C1 segment of cervical spinal cord (tissue), 14 donors: ENCODE data around the gene NEU2.
"Not testable (repeated sequence)": the region's sequence is repeated elsewhere in the genome, so short reads cannot be mapped to it uniquely, and the experiment has no call there.

ENCODE experiments used
- DNase-seq, 14 donors: peaks; one replicate each; lab custom pipeline; 2025; lab: John Stamatoyannopoulos, UW

Gene NEU2

DNA sequence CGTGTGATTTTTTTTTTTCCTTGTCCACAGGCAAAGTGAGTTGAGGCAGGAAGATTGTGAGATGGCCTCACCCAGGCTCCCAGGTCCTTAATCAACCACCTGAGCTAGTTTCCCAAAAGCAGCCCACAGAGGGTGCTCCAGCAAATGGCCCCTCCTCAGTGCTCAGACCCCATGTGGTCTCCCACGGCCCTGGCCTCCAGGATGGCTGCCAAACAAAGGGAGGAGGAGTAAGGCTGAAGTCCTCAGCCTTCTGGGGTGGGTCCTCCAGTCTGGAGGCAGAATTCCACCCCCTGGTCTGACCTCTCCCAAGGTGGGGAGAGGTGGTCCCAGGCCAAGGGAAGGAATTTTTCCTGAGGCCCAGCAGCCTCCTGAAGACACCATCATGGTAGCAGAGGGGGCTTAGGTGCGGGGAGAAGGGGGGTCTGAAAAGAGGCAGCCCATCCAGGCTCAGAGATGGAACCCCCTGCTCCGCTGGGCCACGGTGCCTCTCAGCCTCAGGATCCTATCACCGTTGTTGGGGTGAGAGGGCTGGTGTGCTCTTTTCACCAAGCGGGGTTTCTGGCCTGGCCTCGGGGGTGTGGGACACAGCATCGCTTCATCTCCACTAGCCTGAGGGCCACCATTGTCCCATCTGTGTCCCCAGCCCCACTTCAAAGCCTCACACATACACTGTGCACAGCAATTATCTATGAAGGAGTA is 21.8 kb upstream of the NEU2 start:
- no peak for DNase-seq

DNA sequence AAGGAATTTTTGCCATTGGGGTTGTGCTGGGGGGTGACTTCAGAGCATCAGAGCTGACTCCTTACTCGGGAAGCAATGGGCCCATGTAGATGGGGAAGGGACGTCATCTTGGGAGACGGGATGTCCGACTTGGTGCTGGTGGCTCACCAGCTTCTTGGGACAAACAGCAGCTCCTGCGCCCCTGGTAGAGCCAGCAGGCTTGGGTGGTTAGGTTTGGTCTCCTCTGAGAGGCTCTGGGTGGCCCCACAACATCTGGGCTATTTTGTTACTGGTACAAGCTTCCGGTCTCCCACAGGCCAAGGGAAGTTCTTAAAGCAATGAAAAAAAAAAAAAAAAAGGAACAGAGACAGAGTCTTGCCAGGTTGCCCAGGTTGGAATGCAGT is 21.2 kb upstream of the NEU2 start:
- DNase-seq = no peak

DNA sequence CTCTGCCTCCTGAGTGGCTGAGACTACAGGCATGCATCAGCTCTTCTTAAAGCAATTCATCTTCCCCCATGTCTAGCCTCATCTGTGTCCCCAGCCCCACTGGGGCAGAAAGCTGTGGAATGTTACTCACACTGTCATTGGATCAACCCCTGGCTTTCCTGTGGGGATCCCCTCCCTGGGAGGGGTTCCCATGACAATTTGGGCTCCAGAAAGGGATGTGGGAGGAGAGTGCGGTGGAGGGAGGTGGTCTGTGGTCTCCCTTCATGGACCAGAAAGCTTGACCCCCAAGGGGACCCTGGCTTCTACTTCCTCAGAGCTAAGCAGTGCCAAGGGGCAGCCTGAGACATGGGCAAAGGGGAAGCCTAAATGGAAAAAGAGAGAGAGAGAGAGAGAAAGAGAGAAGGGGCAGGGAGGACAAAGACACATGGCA is 20.8 kb upstream of the NEU2 start:
- no peak for DNase-seq

DNA sequence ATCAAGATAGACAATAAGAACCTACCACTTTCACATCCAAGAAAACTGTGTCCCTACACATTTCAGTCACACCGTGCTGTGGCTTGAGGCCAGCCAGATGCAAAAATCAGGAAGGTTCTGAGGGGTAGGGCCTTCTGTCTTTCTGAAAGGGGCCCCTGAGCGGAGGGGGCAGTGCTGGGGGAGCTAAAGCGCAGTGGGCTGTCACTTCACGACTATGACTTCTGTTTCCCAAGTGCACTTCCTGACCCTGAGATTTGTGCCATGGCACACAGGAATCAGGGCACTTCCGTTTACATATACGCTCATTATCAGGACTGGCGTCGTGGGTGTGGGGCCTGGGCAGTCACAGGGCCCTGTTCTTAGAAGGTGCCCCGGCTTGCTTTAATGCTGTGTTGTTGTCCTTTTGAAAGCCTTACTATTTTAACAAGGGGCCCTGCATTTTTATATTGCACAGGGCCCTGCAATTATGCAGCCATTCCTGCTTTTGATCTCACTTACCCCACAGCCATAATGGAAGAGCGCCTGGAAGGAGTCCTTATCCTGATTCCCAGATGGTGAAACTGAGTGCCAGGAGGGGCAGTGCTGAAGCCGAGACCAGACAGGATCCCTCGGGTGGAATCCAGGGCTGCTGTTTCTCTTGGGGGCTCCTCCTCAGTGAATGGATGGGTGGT is 20.0 kb upstream of the NEU2 start:
- no peak for DNase-seq

DNA sequence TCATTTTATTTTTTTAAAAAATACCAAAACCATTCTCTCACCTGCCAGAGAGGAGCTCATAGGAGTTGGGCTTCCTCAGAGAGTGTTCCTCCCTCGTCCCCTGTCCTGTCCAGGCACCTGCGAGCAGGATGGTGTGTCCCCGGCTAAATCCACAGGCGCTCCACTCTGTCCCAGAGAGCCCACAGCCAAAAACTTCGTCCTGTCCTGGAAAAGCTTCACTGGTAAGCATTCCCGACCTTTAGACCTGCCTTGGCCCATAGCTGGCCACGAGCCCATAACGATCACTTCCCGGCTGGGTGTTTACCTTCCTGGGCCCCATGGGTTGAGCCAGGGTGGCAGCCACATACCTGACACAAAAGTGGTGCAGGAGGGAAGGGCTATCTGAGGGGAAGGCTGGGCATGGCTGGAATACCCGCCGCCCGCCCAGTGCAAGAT is 19.4 kb upstream of the NEU2 start, which contains the start of gene NGEF:
Gene NGEF (minus strand): TSS at position 230 of the 435 bp plus-strand sequence. CDS start 38,366 bp downstream, outside the sequence.
- no peak for DNase-seq

DNA sequence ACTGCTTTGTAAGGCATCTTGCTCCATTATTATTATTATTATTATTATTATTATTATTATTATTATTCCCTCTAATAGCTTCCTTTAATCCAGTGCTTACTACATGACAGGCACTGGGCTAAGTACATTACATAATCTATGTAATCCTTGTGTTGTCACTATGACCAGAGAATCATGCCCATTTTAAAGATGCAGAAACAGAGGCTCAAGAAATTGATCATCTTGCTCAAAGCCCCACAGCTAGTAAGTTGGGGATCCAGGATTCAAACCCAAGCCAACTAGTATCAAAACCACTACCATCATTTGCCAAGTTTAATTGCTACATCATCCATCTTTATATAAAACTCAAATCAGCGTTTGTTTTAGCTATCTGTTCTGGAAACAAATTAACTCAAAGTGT is 18.8 kb upstream of the NEU2 start:
- no peak for DNase-seq

DNA sequence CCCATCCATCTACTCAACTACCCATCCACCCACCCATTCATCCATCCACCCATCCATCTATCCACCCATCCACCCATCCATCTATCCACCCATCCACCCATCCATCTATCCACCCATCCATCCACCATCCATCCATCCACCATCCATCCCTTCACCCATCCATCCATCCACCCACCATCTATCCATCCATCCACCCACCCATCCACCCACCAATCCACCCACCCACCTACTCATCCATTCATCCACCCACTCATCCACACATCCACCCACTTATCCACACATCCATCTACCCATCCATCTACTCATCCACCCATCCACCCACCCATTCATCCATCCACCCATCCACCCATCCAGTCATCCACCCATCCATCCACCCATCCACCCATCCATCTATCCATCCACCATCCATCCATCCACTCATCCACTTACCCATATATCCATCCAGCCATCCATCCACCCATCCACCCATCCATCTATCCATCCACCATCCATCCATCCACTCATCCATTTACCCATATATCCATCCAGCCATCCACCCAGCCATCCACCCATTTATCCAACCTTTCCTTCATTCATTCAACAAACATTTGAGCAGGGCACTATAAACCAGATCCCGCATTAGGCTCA is 17.3 kb upstream of the NEU2 start:
- no peak for DNase-seq

DNA sequence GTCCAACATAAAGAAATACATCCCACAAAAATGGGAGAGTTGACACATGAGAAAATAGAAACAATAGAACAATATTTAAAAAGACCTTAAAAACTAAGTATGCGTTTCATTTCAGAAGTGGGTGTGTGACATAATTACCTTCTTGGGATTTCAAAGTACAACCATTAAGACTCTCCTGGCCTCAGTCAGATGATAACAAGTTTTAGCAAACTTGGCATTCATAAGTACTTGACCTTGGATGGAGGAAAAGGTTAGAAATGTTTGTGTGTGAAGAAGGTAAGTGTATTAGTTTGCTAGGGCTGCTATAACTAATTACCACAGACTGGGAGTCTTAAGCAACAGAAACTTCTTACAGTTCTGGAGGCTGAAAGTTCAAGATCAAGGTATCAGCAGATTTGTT is 14.5 kb upstream of the NEU2 start:
- DNase-seq = no peak

DNA sequence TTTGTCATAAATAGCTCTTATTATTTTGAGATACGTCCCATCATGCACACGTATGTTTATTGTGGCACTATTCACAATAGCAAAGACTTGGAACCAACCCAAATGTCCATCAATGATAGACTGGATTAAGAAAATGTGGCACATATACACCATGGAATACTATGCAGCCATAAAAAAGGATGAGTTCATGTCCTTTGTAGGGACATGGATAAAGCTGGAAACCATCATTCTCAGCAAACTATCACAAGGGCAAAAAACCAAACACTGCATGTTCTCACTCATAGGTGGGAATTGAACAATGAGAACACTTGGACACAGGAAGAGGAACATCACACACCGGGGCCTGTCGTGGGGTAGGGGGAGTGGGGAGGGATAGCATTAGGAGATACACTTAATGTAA is 12.9 kb upstream of the NEU2 start:
- DNase-seq = not testable (repeated sequence)

DNA sequence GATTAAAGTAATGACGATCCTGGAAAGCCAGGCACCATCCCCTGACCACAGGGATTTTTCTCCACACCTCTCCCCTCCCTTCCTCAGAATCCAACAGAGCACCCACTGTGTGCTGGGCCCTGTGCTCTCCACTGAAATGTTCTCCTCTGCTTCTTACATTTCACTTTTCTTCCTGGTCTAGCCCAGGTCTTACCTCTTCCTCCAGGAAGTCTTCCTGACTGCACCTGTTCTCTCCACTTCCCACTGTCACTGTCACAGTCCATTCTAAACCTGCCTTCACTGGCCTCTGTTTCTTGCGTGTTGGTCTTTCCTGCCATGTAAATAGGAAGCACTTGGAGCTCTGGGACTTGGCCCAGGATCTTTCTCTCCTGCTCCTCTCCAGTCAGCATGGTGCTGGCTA is 12.0 kb upstream of the NEU2 start:
- DNase-seq = no peak

DNA sequence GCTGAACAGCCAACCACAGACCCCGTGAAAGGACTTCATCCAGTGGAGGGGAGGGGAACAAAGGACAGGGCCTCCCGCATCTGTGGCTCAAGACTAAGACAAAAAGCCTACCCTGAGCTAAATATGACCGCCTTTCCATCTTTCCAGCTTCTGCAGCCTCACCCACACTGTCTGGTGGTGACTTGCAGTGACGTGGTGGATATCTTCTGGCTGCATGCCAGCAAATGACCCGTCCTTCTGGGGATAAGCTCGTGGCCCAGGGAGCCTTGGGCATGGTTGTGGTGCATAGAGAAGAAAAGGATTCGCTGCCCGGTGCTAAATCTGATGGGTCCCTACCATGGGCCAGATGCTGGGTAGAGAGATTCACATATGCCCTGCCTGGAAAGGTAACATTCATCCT is 10.7 kb upstream of the NEU2 start:
- DNase-seq = no peak

DNA sequence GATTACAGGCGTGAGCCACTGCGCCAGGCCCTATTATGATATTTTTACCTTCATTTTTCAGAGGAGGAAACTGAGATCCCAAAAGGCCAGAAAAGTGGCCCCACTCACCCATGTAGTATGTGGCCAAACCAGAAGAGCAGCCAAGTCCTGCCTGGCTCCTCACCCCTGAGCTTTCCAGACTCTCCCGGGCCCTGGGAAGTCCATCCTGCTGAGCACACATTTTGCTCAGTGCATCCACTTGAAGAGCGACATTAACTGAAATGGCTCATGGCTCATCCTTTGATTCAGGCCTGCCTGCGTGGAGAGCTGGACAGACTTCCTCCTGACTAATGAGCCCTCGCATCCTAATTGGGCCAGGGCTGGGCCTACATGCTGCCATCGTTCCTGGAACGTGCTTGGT is 9.9 kb upstream of the NEU2 start:
- DNase-seq = no peak

DNA sequence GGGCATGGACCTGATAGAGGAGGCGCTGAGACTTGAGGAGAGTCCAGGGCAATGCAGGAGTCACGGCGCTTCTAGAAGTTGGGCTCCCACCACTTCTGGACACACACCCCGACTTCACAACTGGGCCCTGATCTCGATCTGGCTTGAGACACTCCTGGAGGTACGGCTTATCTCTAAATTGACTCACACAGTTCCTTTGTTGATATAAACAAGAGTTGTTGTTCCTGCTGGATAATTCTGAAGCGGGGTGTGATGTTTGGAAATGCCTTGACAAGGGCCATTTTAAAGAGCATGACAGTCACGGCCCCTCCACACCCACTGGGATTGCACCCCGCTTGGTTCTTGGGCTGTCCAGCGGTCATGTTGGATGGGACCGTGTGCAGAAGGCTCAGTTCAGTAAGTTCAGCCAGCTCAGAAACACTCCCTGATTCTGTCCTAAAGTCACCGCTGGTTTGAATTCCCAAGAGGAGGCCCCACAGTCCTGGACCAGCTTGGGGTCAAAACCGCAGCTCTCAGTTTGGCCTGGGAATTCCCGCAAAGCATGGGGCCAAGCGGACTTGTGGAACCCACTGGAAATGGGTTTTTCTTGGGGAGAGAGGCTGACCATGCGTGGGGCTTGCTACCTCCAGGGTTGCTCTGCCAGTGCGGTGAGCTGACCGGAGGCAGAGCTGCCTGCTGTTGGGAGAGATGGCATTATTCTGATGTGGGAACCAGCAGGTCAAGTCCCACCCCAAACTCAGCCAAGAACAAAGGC is 9.3 kb upstream of the NEU2 start:
- no peak for DNase-seq

DNA sequence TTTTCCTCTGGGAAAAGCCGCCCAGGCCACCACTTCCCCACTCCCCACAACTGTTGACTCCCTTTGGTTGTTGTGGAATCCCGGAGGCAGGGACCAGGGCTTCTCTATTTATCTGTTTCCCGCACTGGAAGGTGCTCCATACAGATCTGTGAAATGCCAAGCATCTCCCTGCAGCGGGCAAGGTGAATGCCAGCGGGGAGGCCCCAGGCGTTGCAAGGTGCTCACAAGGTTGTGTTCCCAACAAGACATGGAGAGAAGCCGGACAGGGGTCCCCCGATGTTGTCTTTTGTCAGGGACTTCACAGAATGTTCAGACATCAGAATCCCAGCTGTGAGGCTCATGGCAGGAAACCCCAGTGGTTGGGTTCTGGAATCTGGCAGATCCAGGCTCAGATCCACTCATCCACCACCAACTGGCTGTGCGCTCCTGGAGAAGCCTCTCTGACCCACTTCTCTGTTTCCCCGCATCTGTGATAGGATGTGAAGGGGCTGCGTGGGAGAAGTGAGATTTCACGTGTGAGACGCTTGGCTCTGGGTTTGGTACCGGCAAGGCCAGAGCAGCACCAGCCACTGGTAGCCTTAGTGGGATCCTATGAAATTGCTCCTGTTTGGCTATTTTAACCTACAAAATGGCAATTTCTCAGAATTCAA is 8.6 kb upstream of the NEU2 start:
- no peak for DNase-seq

DNA sequence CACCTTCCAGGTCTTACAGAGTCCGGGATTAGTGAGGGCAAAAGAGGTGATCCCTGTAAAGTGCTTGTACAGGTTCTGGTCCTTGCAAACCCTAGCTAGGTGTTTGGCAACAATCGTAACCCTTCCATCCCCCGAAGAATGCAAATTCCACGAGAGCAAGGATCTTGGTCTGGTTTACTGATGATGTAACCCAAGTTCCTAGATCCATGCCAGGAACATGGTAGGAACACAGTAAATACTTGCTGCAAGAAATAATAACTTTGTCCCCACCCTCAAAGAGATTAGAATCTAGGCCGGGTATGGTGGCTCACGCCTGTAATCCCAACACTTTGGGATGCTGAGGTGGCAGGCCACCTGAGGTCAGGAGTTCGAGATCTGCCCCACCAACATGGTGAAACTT is 6.8 kb upstream of the NEU2 start:
- DNase-seq = no peak

DNA sequence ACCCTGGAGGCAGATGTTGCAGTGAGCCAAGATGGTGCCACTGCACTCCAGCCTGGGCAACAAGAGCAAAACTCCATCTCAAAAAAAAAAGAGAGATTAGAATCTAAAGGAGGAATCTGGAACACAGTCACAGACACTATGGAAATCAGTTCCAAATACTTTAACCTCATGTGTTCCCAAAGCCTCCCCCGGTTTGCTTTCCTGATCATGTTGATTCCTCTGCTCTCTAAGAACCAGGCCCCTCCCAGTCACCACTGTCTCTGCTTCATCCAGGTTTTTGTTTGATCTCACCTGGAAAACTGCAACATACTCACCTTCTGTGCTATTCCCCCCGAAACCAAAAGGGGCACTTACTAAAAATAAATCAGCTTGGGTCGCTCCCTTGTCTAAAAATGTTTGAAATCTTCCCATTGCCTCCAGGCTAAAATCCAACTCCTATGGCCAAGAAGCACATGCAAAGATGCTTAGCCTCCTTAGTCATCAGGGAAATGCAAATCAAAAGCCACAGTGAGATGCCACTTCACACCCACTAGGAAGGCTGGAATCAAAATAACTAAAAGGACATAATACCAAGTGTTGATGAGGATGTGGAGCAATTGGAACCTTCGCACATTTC is 6.2 kb upstream of the NEU2 start:
- no peak for DNase-seq

DNA sequence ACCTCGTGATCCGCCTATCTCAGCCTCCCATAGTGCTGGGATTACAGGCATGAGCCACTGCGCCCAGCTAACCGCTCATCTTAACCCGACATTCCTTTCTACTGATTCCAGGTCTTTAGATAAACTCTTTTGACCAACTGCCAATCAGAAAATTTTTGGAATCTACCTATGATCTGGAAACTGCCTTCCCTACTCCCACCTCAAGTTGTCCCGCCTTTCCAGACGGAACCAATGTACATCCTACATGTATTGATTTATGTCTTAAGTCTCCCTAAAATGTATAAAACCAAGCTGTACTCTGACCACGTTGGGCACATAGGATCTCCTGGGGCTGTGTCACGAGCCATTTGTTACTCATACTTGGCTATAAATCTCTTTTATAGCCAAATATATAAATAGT is 3.2 kb upstream of the NEU2 start:
- DNase-seq = no peak

DNA sequence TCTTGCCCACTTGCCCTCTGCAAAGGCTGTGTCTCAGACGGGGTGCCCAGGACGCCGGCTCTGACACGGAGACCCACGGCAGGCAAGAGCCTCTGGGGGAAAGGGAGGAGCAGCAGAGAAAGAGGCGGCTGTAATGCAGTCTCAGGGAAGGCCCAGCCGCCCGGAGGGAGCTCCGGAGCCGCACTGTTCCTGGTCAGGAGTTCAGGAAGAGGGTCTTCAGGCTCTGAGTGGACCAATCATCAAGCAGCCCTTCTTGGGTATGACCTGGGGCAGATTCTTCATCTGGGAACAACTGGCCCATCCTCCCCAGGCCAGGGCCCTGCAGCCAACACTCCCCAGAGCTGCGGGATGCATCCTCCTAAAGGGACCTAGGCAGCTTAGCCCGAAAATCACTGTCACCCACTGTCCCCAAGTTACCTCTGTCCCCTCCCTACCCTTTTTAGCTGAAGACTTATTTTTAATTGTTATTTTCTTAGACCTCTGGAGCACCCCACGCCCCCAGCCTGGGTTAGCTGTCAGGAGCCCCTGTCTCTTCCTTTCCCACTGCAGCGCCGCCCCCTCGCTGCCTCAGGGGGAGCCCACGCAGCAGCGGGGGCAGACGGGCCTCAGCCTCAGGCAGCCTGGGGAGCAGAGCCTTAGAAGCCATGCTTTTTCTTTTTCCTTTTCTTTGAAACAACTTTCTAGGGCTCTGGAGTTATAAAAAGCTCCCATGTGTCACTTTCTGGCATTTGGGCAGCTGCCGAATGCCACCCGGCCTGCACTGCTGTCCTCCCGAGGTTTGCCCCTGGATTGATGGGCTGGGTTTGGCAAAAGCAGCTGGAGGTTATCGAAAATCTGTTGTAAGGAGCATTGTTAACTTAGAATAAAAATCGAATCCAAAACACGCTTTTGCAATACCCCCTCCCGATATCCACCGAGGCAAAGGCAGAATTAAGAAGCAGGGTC is 644 bp upstream of the NEU2 start:
- no peak for DNase-seq

DNA sequence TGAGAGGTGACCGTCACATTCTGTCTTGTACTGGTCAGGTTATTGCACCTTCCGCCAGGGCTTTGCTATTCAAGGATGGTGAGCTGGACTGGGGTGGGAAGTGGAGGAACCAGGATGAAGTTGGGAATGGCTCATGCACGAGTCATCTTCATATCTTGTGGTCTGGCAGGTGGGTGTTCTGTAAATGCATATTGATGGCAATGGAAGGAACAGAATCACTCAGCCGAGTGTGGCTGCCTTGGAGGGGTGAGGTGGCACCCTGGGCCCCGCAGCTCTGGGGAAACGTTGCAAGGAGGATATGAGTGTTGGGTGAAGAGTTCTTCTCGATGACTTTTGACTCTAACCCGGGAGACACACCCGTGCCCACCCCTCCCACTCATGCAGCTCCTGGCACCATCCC is 1.2 kb downstream of the NEU2 start:
- no peak for DNase-seq
